Measurements from ENCODE around the gene MZB1. TPM values are rescaled to one million over a fixed set of nuclear protein-coding genes. Genes with fewer than 3 reads are reported as not detected.

The MZB1 gene
- total and polyA plus RNA-seq, 2 donors, result 380 to 400 TPM

- 94% methylated on average over 8 of the region's 8 CpGs for WGBS
- H3K9me3 ChIP-seq (ENCODE audit: control insufficient read depth in 2 of 2, insufficient read depth in 1 of 2, low read length in 1 of 2), result no peaks in the 10 kb centered on the region
- H3K36me3 ChIP-seq (ENCODE audit: control insufficient read depth in 2 of 2, insufficient read depth in 2 of 2, low read length in 1 of 2), result peaks cover 0 to 21% of the 10 kb centered on the region in 2 donors
- no peak overlapping the region for H3K27ac ChIP-seq (ENCODE audit: low read depth in 1 of 2, low read length in 1 of 2)
- no peak for DNase-seq (ENCODE audit: low read depth in 6 of 9, low spot score in 9 of 9)
- H3K27me3 ChIP-seq (ENCODE audit: control insufficient read depth in 2 of 2, insufficient read depth in 1 of 2, low read length in 1 of 2), result no peaks in the 10 kb centered on the region
- H3K4me1 ChIP-seq (ENCODE audit: control insufficient read depth in 2 of 2, insufficient read depth in 2 of 2, low read length in 2 of 2), result no peaks in the 10 kb centered on the region
- H3K4me3 ChIP-seq (ENCODE audit: low read length in 2 of 2), result no peak overlapping the region
Observed at GRCh38 chr5:139426203-139426885, 36.6 kb upstream of the MZB1 start.

GRCh38 chr5:139425497-139425896 lies 35.8 kb upstream of the MZB1 start:
- peaks cover 0 to 21% of the 10 kb centered on the region in 2 donors for H3K36me3 ChIP-seq (ENCODE audit: control insufficient read depth in 2 of 2, insufficient read depth in 2 of 2, low read length in 1 of 2)
- no peak overlapping the region for H3K27ac ChIP-seq (ENCODE audit: low read depth in 1 of 2, low read length in 1 of 2)
- 98% methylated on average over 5 of the region's 5 CpGs for WGBS
- no peaks in the 10 kb centered on the region for H3K9me3 ChIP-seq (ENCODE audit: control insufficient read depth in 2 of 2, insufficient read depth in 1 of 2, low read length in 1 of 2)
- DNase-seq (ENCODE audit: low read depth in 6 of 9, low spot score in 9 of 9), result no peak
- H3K4me3 ChIP-seq (ENCODE audit: low read length in 2 of 2), result no peak overlapping the region
- H3K4me1 ChIP-seq (ENCODE audit: control insufficient read depth in 2 of 2, insufficient read depth in 2 of 2, low read length in 2 of 2), result no peaks in the 10 kb centered on the region
- H3K27me3 ChIP-seq (ENCODE audit: control insufficient read depth in 2 of 2, insufficient read depth in 1 of 2, low read length in 1 of 2), result no peaks in the 10 kb centered on the region

GRCh38 chr5:139422307-139422893 lies 32.7 kb upstream of the MZB1 start:
- peaks cover 8 to 31% of the 10 kb centered on the region in 2 donors for H3K36me3 ChIP-seq (ENCODE audit: control insufficient read depth in 2 of 2, insufficient read depth in 2 of 2, low read length in 1 of 2)
- no peaks in the 10 kb centered on the region for H3K9me3 ChIP-seq (ENCODE audit: control insufficient read depth in 2 of 2, insufficient read depth in 1 of 2, low read length in 1 of 2)
- peaks cover 0 to 4% of the 10 kb centered on the region in 2 donors for H3K4me1 ChIP-seq (ENCODE audit: control insufficient read depth in 2 of 2, insufficient read depth in 2 of 2, low read length in 2 of 2)
- 48% methylated on average over 5 of the region's 5 CpGs for WGBS
- no peak overlapping the region for H3K4me3 ChIP-seq (ENCODE audit: low read length in 2 of 2)
- no peaks in the 10 kb centered on the region for H3K27me3 ChIP-seq (ENCODE audit: control insufficient read depth in 2 of 2, insufficient read depth in 1 of 2, low read length in 1 of 2)
- peak; percentile 51 to 89 (median 76) for DNase-seq (ENCODE audit: low read depth in 6 of 9, low spot score in 9 of 9)
- no peak overlapping the region for H3K27ac ChIP-seq (ENCODE audit: low read depth in 1 of 2, low read length in 1 of 2)

GRCh38 chr5:139419226-139420192 lies 29.8 kb upstream of the MZB1 start:
- H3K27me3 ChIP-seq (ENCODE audit: control insufficient read depth in 2 of 2, insufficient read depth in 1 of 2, low read length in 1 of 2), result no peaks in the 10 kb centered on the region
- 95% methylated on average over 9 of the region's 9 CpGs for WGBS
- H3K4me3 ChIP-seq (ENCODE audit: low read length in 2 of 2), result no peak overlapping the region
- H3K9me3 ChIP-seq (ENCODE audit: control insufficient read depth in 2 of 2, insufficient read depth in 1 of 2, low read length in 1 of 2), result no peaks in the 10 kb centered on the region
- H3K4me1 ChIP-seq (ENCODE audit: control insufficient read depth in 2 of 2, insufficient read depth in 2 of 2, low read length in 2 of 2), result peaks cover 2 to 15% of the 10 kb centered on the region in 2 donors
- H3K36me3 ChIP-seq (ENCODE audit: control insufficient read depth in 2 of 2, insufficient read depth in 2 of 2, low read length in 1 of 2), result peaks cover 8 to 23% of the 10 kb centered on the region in 2 donors
- DNase-seq (ENCODE audit: low read depth in 6 of 9, low spot score in 9 of 9), result no peak
- no peak overlapping the region for H3K27ac ChIP-seq (ENCODE audit: low read depth in 1 of 2, low read length in 1 of 2)

GRCh38 chr5:139418793-139419192 lies 29.1 kb upstream of the MZB1 start:
- Histone ChIP-seq H3K4me3 (ENCODE audit: low read length in 2 of 2) (no peak overlapping the region), H3K27ac (ENCODE audit: low read depth in 1 of 2, low read length in 1 of 2) (no peak overlapping the region), H3K4me1 (ENCODE audit: control insufficient read depth in 2 of 2, insufficient read depth in 2 of 2, low read length in 2 of 2) (peaks cover 2 to 17% of the 10 kb centered on the region in 2 donors), H3K9me3 (ENCODE audit: control insufficient read depth in 2 of 2, insufficient read depth in 1 of 2, low read length in 1 of 2) (no peaks in the 10 kb centered on the region), H3K36me3 (ENCODE audit: control insufficient read depth in 2 of 2, insufficient read depth in 2 of 2, low read length in 1 of 2) (peaks cover 8 to 17% of the 10 kb centered on the region in 2 donors), H3K27me3 (ENCODE audit: control insufficient read depth in 2 of 2, insufficient read depth in 1 of 2, low read length in 1 of 2) (no peaks in the 10 kb centered on the region)
- no peak for DNase-seq (ENCODE audit: low read depth in 6 of 9, low spot score in 9 of 9)
- WGBS, result 96% methylated on average over 1 of the region's 1 CpG

- peaks cover 8 to 12% of the 10 kb centered on the region in 2 donors for H3K36me3 ChIP-seq (ENCODE audit: control insufficient read depth in 2 of 2, insufficient read depth in 2 of 2, low read length in 1 of 2)
- no peak overlapping the region for H3K27ac ChIP-seq (ENCODE audit: low read depth in 1 of 2, low read length in 1 of 2)
- no peak overlapping the region for H3K4me3 ChIP-seq (ENCODE audit: low read length in 2 of 2)
- H3K4me1 ChIP-seq (ENCODE audit: control insufficient read depth in 2 of 2, insufficient read depth in 2 of 2, low read length in 2 of 2), result peaks cover 2 to 17% of the 10 kb centered on the region in 2 donors
- DNase-seq (ENCODE audit: low read depth in 6 of 9, low spot score in 9 of 9), result no peak
- no peaks in the 10 kb centered on the region for H3K27me3 ChIP-seq (ENCODE audit: control insufficient read depth in 2 of 2, insufficient read depth in 1 of 2, low read length in 1 of 2)
- 34% methylated on average over 4 of the region's 4 CpGs for WGBS
- no peaks in the 10 kb centered on the region for H3K9me3 ChIP-seq (ENCODE audit: control insufficient read depth in 2 of 2, insufficient read depth in 1 of 2, low read length in 1 of 2)
Observed at GRCh38 chr5:139417214-139417613, 27.5 kb upstream of the MZB1 start.

- Histone ChIP-seq H3K36me3 (ENCODE audit: control insufficient read depth in 2 of 2, insufficient read depth in 2 of 2, low read length in 1 of 2) (peaks cover 8 to 12% of the 10 kb centered on the region in 2 donors), H3K4me3 (ENCODE audit: low read length in 2 of 2) (no peak overlapping the region), H3K4me1 (ENCODE audit: control insufficient read depth in 2 of 2, insufficient read depth in 2 of 2, low read length in 2 of 2) (peaks cover 2 to 17% of the 10 kb centered on the region in 2 donors), H3K27ac (ENCODE audit: low read depth in 1 of 2, low read length in 1 of 2) (no peak overlapping the region), H3K27me3 (ENCODE audit: control insufficient read depth in 2 of 2, insufficient read depth in 1 of 2, low read length in 1 of 2) (no peaks in the 10 kb centered on the region), H3K9me3 (ENCODE audit: control insufficient read depth in 2 of 2, insufficient read depth in 1 of 2, low read length in 1 of 2) (no peaks in the 10 kb centered on the region)
- no peak for DNase-seq (ENCODE audit: low read depth in 6 of 9, low spot score in 9 of 9)
- WGBS, result 98% methylated on average over 9 of the region's 9 CpGs
Observed at GRCh38 chr5:139416651-139417050, 26.9 kb upstream of the MZB1 start.

GRCh38 chr5:139415869-139416268 lies 26.2 kb upstream of the MZB1 start:
- DNase-seq (ENCODE audit: low read depth in 6 of 9, low spot score in 9 of 9), result no peak
- H3K4me1 ChIP-seq (ENCODE audit: control insufficient read depth in 2 of 2, insufficient read depth in 2 of 2, low read length in 2 of 2), result peaks cover 2 to 17% of the 10 kb centered on the region in 2 donors

More at GRCh38 chr5:139415869-139416268, 26.2 kb upstream of the MZB1 start:
- no peaks in the 10 kb centered on the region for H3K9me3 ChIP-seq (ENCODE audit: control insufficient read depth in 2 of 2, insufficient read depth in 1 of 2, low read length in 1 of 2)
- no peaks in the 10 kb centered on the region for H3K27me3 ChIP-seq (ENCODE audit: control insufficient read depth in 2 of 2, insufficient read depth in 1 of 2, low read length in 1 of 2)
- H3K27ac ChIP-seq (ENCODE audit: low read depth in 1 of 2, low read length in 1 of 2), result no peak overlapping the region
- H3K36me3 ChIP-seq (ENCODE audit: control insufficient read depth in 2 of 2, insufficient read depth in 2 of 2, low read length in 1 of 2), result peaks cover 8 to 12% of the 10 kb centered on the region in 2 donors
- H3K4me3 ChIP-seq (ENCODE audit: low read length in 2 of 2), result no peak overlapping the region

Measured in thymus (tissue), 11 donors.